HepG2 (cell line): ENCODE results near the gene PARVA. TPM values are rescaled to one million over a fixed set of nuclear protein-coding genes. Genes with fewer than 3 reads are reported as not detected.

Experiments used
- ATAC-seq: fragments of 200-7000 bp; cut with Tn5 transposase; 3 replicates; pipeline ENCODE4 v1.9.1; 2020; ENCODE audit warnings: mild to moderate bottlenecking, moderate library complexity
- BruUV-seq: library from RNA; stranded (reverse); fragments of 400-500 nt; replicated peaks from 2 replicates; lab custom pipeline; 2021; lab: Mats Ljungman, UMichigan
- CTCF ChIA-PET: fragments of 300-600 bp; formaldehyde crosslinking; extraction: SDS; loops from one replicate; lab custom pipeline; 2021; ENCODE audit warnings: low total read pairs, inconsistent platforms, low intra/inter-chr PET ratio; lab: Yijun Ruan, JAX
- POLR2A ChIA-PET: fragments of 350-600 bp; sonication (Branson Sonifier 250); formaldehyde crosslinking; loops from one replicate; lab custom pipeline; 2020; ENCODE audit warnings: antibody characterized with exemption, inconsistent platforms; lab: Yijun Ruan, JAX
- DNase-seq: peaks from one replicate; pipeline ENCODE4 v3.0.0-alpha.2; 2015; ENCODE audit warnings: low spot score
- FAIRE-seq: peaks from 3 replicates; lab custom pipeline; 2011; peaks lifted over from hg19 to GRCh38; lab: Jason Lieb, UNC
- H2AFZ ChIP-seq: one replicate; pipeline ENCODE4 v1.6.1; 2011; ENCODE audit warnings: low read length, inconsistent platforms
- H3K27ac ChIP-seq: fragments of 300-600 bp; 3 replicates; pipeline ENCODE4 v1.8.0; 2011; ENCODE audit warnings: mixed run types, mild to moderate bottlenecking, mixed read lengths, low read length, inconsistent platforms; ENCODE audit not compliant: insufficient read depth; ENCODE audit errors: extremely low read length
- H3K27me3 ChIP-seq, 2 experiments: fragments of 200-600 bp in 1 of 2; 2 replicates in 1 of 2; 3 replicates in 1 of 2; pipeline versions ENCODE4 v1.6.0 to v1.8.0; 2011; ENCODE audit warnings: low read length in 2 of 2, mild to moderate bottlenecking in 2 of 2, moderate library complexity in 2 of 2, inconsistent platforms in 1 of 2; ENCODE audit not compliant: insufficient read depth in 2 of 2, control insufficient read depth in 1 of 2
- H3K36me3 ChIP-seq, 2 experiments: fragments of 200-600 bp in 1 of 2; replicated peaks in 1 of 2; 2 replicates in 1 of 2; 3 replicates in 1 of 2; pipeline versions ENCODE4 v1.5.1 to v1.8.0; 2011; ENCODE audit warnings: low read length in 2 of 2, inconsistent platforms in 1 of 2; ENCODE audit not compliant: insufficient read depth in 2 of 2, control insufficient read depth in 1 of 2
- H3K4me1 ChIP-seq: 2 replicates; pipeline ENCODE4 v1.5.1; 2012; ENCODE audit warnings: low read length, inconsistent platforms; ENCODE audit not compliant: insufficient read depth
- H3K4me2 ChIP-seq: 2 replicates; pipeline ENCODE4 v1.6.0; 2011; ENCODE audit warnings: low read depth, low read length, inconsistent platforms
- H3K4me3 ChIP-seq, 3 experiments: fragments of 200-600 bp in 1 of 3; sonication (generic), shearing (Covaris generic) in 1 of 3; replicated peaks in 1 of 3; 2 replicates each; pipeline ENCODE4 v1.5.1; 2011 to 2016; ENCODE audit warnings: low read length in 3 of 3, inconsistent platforms in 2 of 3, low read depth in 2 of 3, mild to moderate bottlenecking in 2 of 3, control low read depth in 1 of 3, mixed read lengths in 1 of 3; ENCODE audit not compliant: insufficient read depth in 1 of 3
- H3K79me2 ChIP-seq: one replicate; pipeline ENCODE4 v1.6.1; 2011; ENCODE audit warnings: low read length, inconsistent platforms; ENCODE audit not compliant: insufficient read depth
- H3K9ac ChIP-seq: 2 replicates; pipeline ENCODE4 v1.6.0; 2011; ENCODE audit warnings: mild to moderate bottlenecking, low read depth, low read length, inconsistent platforms; ENCODE audit not compliant: insufficient read depth
- H3K9me3 ChIP-seq: 2 replicates; pipeline ENCODE4 v1.5.1; 2012; ENCODE audit warnings: mild to moderate bottlenecking, low read length
- H4K20me1 ChIP-seq: 2 replicates; pipeline ENCODE4 v1.6.0; 2011; ENCODE audit warnings: inconsistent platforms, mild to moderate bottlenecking, low read length, moderate library complexity; ENCODE audit not compliant: insufficient read depth
- RARA ChIP-seq: IDR thresholded peaks from 2 replicates; pipeline ENCODE4 v1.6.1; 2016; ENCODE audit warnings: missing genetic modification reagents, missing compliant biosample characterization
- TEAD2 ChIP-seq: sonication (generic); formaldehyde crosslinking; IDR thresholded peaks from 2 replicates; pipeline ENCODE4 v1.9.0; 2021; ENCODE audit warnings: missing genetic modification reagents
- YEATS4 ChIP-seq: sonication (generic); formaldehyde crosslinking; IDR thresholded peaks from 2 replicates; pipeline ENCODE4 v1.4.0; 2020; ENCODE audit warnings: missing genetic modification reagents, borderline replicate concordance
- ZNF646 ChIP-seq: sonication (generic); formaldehyde crosslinking; IDR thresholded peaks from 2 replicates; pipeline ENCODE4 v1.9.0; 2021; ENCODE audit warnings: mild to moderate bottlenecking, missing genetic modification reagents
- ZNF776 ChIP-seq: sonication (generic); formaldehyde crosslinking; IDR thresholded peaks from 2 replicates; pipeline ENCODE4 v1.4.0; 2020; ENCODE audit warnings: mild to moderate bottlenecking, missing genetic modification reagents
- ZSCAN22 ChIP-seq: sonication (generic); formaldehyde crosslinking; IDR thresholded peaks from 2 replicates; pipeline ENCODE4 v1.4.0; 2020; ENCODE audit warnings: mild to moderate bottlenecking, missing genetic modification reagents
- WGBS: methylation state at CpG from one replicate; pipeline ENCODE4 v1.1.6; 2017; ENCODE audit warnings: low lambda C conversion rate; 5-methylcytosine and 5-hydroxymethylcytosine counted together
- in situ Hi-C: cut with HindIII; loops from 2 replicates; pipeline ENCODE4 v1.10.0; 2017; ENCODE audit warnings: low pct_unique_long_range_greater_than_20kb; ENCODE audit not compliant: extremely low pct_ligation_motif_present
- intact Hi-C: fragments of 100-400 bp; cut with micrococcal nuclease; formaldehyde crosslinking; loops from one replicate; pipeline ENCODE4 v1.10.0; 2022; ENCODE audit not compliant: unreplicated experiment
- polyA plus RNA-seq, 8 experiments: library from polyadenylated mRNA; depleted of rRNA in 3 of 8; stranded (reverse) in 7 of 8; unstranded in 1 of 8; fragments of >200 nt; fragmentation: Illumina TruSeq in 4 of 8; extraction: Trizol in 4 of 8; gene quantifications; 2 replicates each; pipeline versions ENCODE4 v1.2.1 to v1.2.3, GENCODE V29; 2011 to 2016; ENCODE audit warnings: low read depth in 4 of 8, missing spikeins in 1 of 8, mixed read lengths in 1 of 8; ENCODE audit not compliant: insufficient read depth in 1 of 8
- total RNA-seq, 5 experiments: library from RNA; depleted of rRNA; stranded (reverse); fragments of >200 nt; fragmentation: Illumina TruSeq; extraction: Trizol; gene quantifications; 2 replicates each; pipeline ENCODE4 v1.2.3, GENCODE V29; 2016; ENCODE audit warnings: low read depth in 1 of 5
- TF ChIP-seq, protein P1 (sequence below): sonication (generic); formaldehyde crosslinking; IDR thresholded peaks from 2 replicates; pipeline ENCODE4 v1.5.0; 2020; ENCODE audit warnings: mild to moderate bottlenecking, missing genetic modification reagents
- TF ChIP-seq, protein P2 (sequence below): IDR thresholded peaks from 2 replicates; pipeline ENCODE4 v1.6.1; 2016; ENCODE audit warnings: low read depth
- TF ChIP-seq, protein P3 (sequence below): sonication (generic); formaldehyde crosslinking; IDR thresholded peaks from 2 replicates; pipeline ENCODE4 v1.4.0; 2020; ENCODE audit warnings: low read depth, mild to moderate bottlenecking, missing genetic modification reagents

The PARVA gene
- total and polyA plus RNA-seq, 2 of the 13 experiments (the other 11 are each of a cell fraction or from before 2014, with no cell fraction given), result 5.9 to 9.1 TPM

- no peak overlapping the region for H3K4me2 ChIP-seq
- no peaks in the 10 kb centered on the region for H4K20me1 ChIP-seq
- no peaks in the 10 kb centered on the region for H3K9me3 ChIP-seq
- no peaks in the 10 kb centered on the region for H3K27me3 ChIP-seq
- CTCF ChIA-PET, result no interaction called here
- BruUV-seq, result no TSS peak
- ATAC-seq (no peak), FAIRE-seq (no peak), DNase-seq (no peak)
- H3K4me3 ChIP-seq, result no peak overlapping the region
- no peaks in the 10 kb centered on the region for H3K36me3 ChIP-seq
- intact Hi-C loops, result no loop called here
- H2AFZ ChIP-seq, result no peak overlapping the region
- POLR2A ChIA-PET, result no interaction called here
- no peaks in the 10 kb centered on the region for H3K79me2 ChIP-seq
- 87% methylated on average over 7 of the region's 15 CpGs for WGBS
- no peak overlapping the region for H3K9ac ChIP-seq
- no peak overlapping the region for H3K27ac ChIP-seq
- in situ Hi-C loops, result no loop called here
- TF ChIP-seq ZNF776 (CRISPR knock-in tag) (no peak), YEATS4 (no peak), TEAD2 (CRISPR knock-in tag) (no peak), ZSCAN22 (CRISPR knock-in tag) (no peak), RARA (CRISPR knock-in tag) (no peak), ZNF646 (CRISPR knock-in tag) (no peak)
- TF ChIP-seq, protein P1, sequence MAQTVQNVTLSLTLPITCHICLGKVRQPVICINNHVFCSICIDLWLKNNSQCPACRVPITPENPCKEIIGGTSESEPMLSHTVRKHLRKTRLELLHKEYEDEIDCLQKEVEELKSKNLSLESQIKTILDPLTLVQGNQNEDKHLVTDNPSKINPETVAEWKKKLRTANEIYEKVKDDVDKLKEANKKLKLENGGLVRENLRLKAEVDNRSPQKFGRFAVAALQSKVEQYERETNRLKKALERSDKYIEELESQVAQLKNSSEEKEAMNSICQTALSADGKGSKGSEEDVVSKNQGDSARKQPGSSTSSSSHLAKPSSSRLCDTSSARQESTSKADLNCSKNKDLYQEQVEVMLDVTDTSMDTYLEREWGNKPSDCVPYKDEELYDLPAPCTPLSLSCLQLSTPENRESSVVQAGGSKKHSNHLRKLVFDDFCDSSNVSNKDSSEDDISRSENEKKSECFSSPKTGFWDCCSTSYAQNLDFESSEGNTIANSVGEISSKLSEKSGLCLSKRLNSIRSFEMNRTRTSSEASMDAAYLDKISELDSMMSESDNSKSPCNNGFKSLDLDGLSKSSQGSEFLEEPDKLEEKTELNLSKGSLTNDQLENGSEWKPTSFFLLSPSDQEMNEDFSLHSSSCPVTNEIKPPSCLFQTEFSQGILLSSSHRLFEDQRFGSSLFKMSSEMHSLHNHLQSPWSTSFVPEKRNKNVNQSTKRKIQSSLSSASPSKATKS (CRISPR knock-in tag), result no peak
- TF ChIP-seq, protein P2, sequence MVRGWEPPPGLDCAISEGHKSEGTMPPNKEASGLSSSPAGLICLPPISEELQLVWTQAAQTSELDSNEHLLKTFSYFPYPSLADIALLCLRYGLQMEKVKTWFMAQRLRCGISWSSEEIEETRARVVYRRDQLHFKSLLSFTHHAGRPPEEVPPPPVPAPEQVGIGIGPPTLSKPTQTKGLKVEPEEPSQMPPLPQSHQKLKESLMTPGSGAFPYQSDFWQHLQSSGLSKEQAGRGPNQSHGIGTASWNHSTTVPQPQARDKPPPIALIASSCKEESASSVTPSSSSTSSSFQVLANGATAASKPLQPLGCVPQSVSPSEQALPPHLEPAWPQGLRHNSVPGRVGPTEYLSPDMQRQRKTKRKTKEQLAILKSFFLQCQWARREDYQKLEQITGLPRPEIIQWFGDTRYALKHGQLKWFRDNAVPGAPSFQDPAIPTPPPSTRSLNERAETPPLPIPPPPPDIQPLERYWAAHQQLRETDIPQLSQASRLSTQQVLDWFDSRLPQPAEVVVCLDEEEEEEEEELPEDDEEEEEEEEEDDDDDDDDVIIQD (CRISPR knock-in tag), result no peak
- TF ChIP-seq, protein P3, sequence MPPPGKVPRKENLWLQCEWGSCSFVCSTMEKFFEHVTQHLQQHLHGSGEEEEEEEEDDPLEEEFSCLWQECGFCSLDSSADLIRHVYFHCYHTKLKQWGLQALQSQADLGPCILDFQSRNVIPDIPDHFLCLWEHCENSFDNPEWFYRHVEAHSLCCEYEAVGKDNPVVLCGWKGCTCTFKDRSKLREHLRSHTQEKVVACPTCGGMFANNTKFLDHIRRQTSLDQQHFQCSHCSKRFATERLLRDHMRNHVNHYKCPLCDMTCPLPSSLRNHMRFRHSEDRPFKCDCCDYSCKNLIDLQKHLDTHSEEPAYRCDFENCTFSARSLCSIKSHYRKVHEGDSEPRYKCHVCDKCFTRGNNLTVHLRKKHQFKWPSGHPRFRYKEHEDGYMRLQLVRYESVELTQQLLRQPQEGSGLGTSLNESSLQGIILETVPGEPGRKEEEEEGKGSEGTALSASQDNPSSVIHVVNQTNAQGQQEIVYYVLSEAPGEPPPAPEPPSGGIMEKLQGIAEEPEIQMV (CRISPR knock-in tag), result no peak
- H3K4me1 ChIP-seq, result no peaks in the 10 kb centered on the region
These were observed 141.4 kb downstream of the PARVA start for GRCh38 chr11:12518606-12519385.
